ENCODE data around the gene ST6GALNAC6.

- no peak for TF ChIP-seq CTCF (IDR thresholded peaks at IDR 0.05)
- no peak for TF ChIP-seq EZH2 (IDR thresholded peaks at IDR 0.05)
Observed at GRCh38 chr9:127887792-127888191, 11.6 kb downstream of the ST6GALNAC6 start.

Data from neural progenitor cell (in vitro differentiated cells).